K562 (cell line): ENCODE data around the gene JAM2. TPM values are rescaled to one million over a fixed set of nuclear protein-coding genes. Genes with fewer than 3 reads are reported as not detected.

Source experiments
- ATAC-seq: fragments of 200-7000 bp; cut with Tn5 transposase; 3 replicates; pipeline ENCODE4 v1.9.1; 2020; ENCODE audit warnings: moderate library complexity
- BruUV-seq: library from RNA; stranded (reverse); fragments of 400-500 nt; replicated peaks from 2 replicates; lab custom pipeline; 2021; lab: Mats Ljungman, UMichigan
- CTCF ChIA-PET: fragments of 300-600 bp; formaldehyde crosslinking; extraction: SDS; loops from one replicate; lab custom pipeline; 2021; ENCODE audit warnings: low intra/inter-chr PET ratio; lab: Yijun Ruan, JAX
- POLR2A ChIA-PET: fragments of 300-600, 350-650 bp; sonication (Branson Sonifier 250); formaldehyde crosslinking; extraction: SDS; loops from one replicate; lab custom pipeline; 2021; ENCODE audit warnings: antibody characterized with exemption, inconsistent platforms; lab: Yijun Ruan, JAX
- DNase-seq, 4 experiments: peaks; one replicate each; pipeline versions ENCODE4 v3.0.0 to v3.0.0-alpha.2; 2011 to 2018; ENCODE audit warnings: low spot score in 3 of 4, mixed read lengths in 3 of 4; ENCODE audit errors: extremely low read depth in 1 of 4
- FAIRE-seq: peaks from 2 replicates; lab custom pipeline; 2011; peaks lifted over from hg19 to GRCh38; lab: Jason Lieb, UNC
- H2AFZ ChIP-seq: 2 replicates; pipeline ENCODE4 v1.6.0; 2011; ENCODE audit warnings: low read depth, low read length, control low read depth, inconsistent platforms
- H3K27ac ChIP-seq: fragments of 200-600 bp; 3 replicates; pipeline ENCODE4 v1.8.0; 2011; ENCODE audit warnings: low read depth, mild to moderate bottlenecking, control low read depth, inconsistent platforms, low read length, moderate library complexity, mixed read lengths; ENCODE audit errors: extremely low read depth
- H3K27me3 ChIP-seq, 2 experiments: fragments of 300-600 bp in 1 of 2; 2 replicates in 1 of 2; 3 replicates in 1 of 2; pipeline versions ENCODE4 v1.6.0 to v1.8.0; 2011; ENCODE audit warnings: inconsistent platforms in 2 of 2, low read length in 2 of 2, mild to moderate bottlenecking in 1 of 2, mixed read lengths in 1 of 2, moderate library complexity in 1 of 2; ENCODE audit not compliant: control insufficient read depth in 2 of 2, insufficient read depth in 2 of 2
- H3K36me3 ChIP-seq: fragments of 300-600 bp; 3 replicates; pipeline ENCODE4 v1.8.0; 2011; ENCODE audit warnings: mild to moderate bottlenecking, low read length, inconsistent platforms; ENCODE audit not compliant: control insufficient read depth, insufficient read depth
- H3K4me1 ChIP-seq, 2 experiments: fragments of 200-600 bp in 1 of 2; replicated peaks in 1 of 2; 2 replicates in 1 of 2; 3 replicates in 1 of 2; pipeline versions ENCODE4 v1.5.1 to v1.8.0; 2011; ENCODE audit warnings: inconsistent platforms in 2 of 2, low read length in 2 of 2, mild to moderate bottlenecking in 1 of 2, mixed read lengths in 1 of 2, moderate library complexity in 1 of 2; ENCODE audit not compliant: control insufficient read depth in 2 of 2, insufficient read depth in 2 of 2
- H3K4me2 ChIP-seq: 2 replicates; pipeline ENCODE4 v1.6.1; 2011; ENCODE audit warnings: low read length, control low read depth, inconsistent platforms, mixed read lengths; ENCODE audit not compliant: insufficient read depth
- H3K4me3 ChIP-seq: fragments of 200-600 bp; sonication (generic), shearing (Covaris generic); 2 replicates; pipeline ENCODE4 v1.5.1; 2016; ENCODE audit warnings: control low read depth, inconsistent platforms
- H3K79me2 ChIP-seq: fragments of 200-600 bp; 3 replicates; pipeline ENCODE4 v1.8.0; 2011; ENCODE audit warnings: low read length, inconsistent platforms; ENCODE audit not compliant: control insufficient read depth, insufficient read depth
- H3K9ac ChIP-seq, 2 experiments: 2 replicates each; pipeline versions ENCODE4 v1.6.0 to v1.6.1; 2011; ENCODE audit warnings: low read depth in 2 of 2, low read length in 2 of 2, control low read depth in 1 of 2, inconsistent platforms in 1 of 2, mild to moderate bottlenecking in 1 of 2, mixed read lengths in 1 of 2; ENCODE audit not compliant: insufficient read depth in 1 of 2
- H3K9me1 ChIP-seq: one replicate; pipeline ENCODE4 v1.6.0; 2011; ENCODE audit warnings: inconsistent platforms, mild to moderate bottlenecking, low read length, moderate library complexity; ENCODE audit not compliant: control insufficient read depth, insufficient read depth
- H3K9me3 ChIP-seq: replicated peaks from 2 replicates; pipeline ENCODE4 v1.5.1; 2011; ENCODE audit warnings: low read depth, low read length, inconsistent platforms; ENCODE audit not compliant: control insufficient read depth, insufficient read depth
- H4K20me1 ChIP-seq: replicated peaks from 2 replicates; pipeline ENCODE4 v1.6.1; 2011; ENCODE audit warnings: low read length, inconsistent platforms, mixed read lengths; ENCODE audit not compliant: control insufficient read depth, insufficient read depth
- BACH1 ChIP-seq: fragments of 200-800 bp; sonication (Bioruptor generic); IDR thresholded peaks from 2 replicates; pipeline ENCODE4 v1.6.1; 2016; ENCODE audit warnings: missing genetic modification characterization, missing compliant biosample characterization
- FOXJ2 ChIP-seq: fragments of 200-800 bp; sonication (Bioruptor generic); IDR thresholded peaks from 2 replicates; pipeline ENCODE4 v1.6.1; 2016; ENCODE audit warnings: missing genetic modification characterization, missing compliant biosample characterization
- MIER1 ChIP-seq: fragments of 450-650 bp; IDR thresholded peaks from 2 replicates; pipeline ENCODE4 v1.6.1; 2016; ENCODE audit warnings: antibody characterized with exemption, mild to moderate bottlenecking, low read depth
- POLR2A ChIP-seq: fragments of 450-650 bp; conservative IDR thresholded peaks from 2 replicates; pipeline ENCODE4 v1.6.1; 2016
- POLR2AphosphoS2 ChIP-seq: IDR thresholded peaks from 2 replicates; pipeline ENCODE4 v1.6.1; 2012; ENCODE audit warnings: low read length, improper control_type of control experiment
- WGBS: fragments of 100-300 bp; shearing (Covaris generic); methylation state at CpG from one replicate; pipeline ENCODE4 v1.1.6; 2016; ENCODE audit warnings: low coverage, mixed read lengths; ENCODE audit not compliant: insufficient coverage; ENCODE audit errors: missing lambda C conversion rate; 5-methylcytosine and 5-hydroxymethylcytosine counted together
- in situ Hi-C: fragments of 300-500 bp; cut with MboI; formaldehyde crosslinking; loops from 4 replicates; pipeline ENCODE4 v1.15.0; 2018; ENCODE audit warnings: inconsistent platforms, mixed read lengths
- intact Hi-C: fragments of 100-400 bp; cut with micrococcal nuclease; formaldehyde crosslinking; loops from 2 replicates; pipeline ENCODE4 v1.14.2; 2022
- polyA plus RNA-seq, 8 experiments: library from polyadenylated mRNA; depleted of rRNA in 4 of 8; stranded (reverse) in 5 of 8; unstranded in 3 of 8; fragments of >200 nt; fragmentation: Nextera tagmentation in 2 of 8; fragmentation: Illumina TruSeq in 1 of 8; extraction: Ambion mirVana in 2 of 8; extraction: Trizol in 1 of 8; gene quantifications; 2 replicates each; pipeline versions ENCODE4 v1.2.1 to v1.2.3, GENCODE V29; 2011 to 2014; ENCODE audit warnings: inconsistent platforms in 1 of 8, missing spikeins in 1 of 8
- total RNA-seq, 7 experiments: library from RNA; depleted of rRNA in 6 of 7; stranded (reverse); fragments of >200 nt in 6 of 7; fragmentation: Illumina TruSeq in 2 of 7; extraction: Trizol in 2 of 7; gene quantifications; 2 replicates each; pipeline versions ENCODE4 v1.2.1 to v1.2.3, GENCODE V29; 2011 to 2021; ENCODE audit warnings: low replicate concordance in 1 of 7
- TF ChIP-seq, protein P1 (sequence below): fragments of 250-450 bp; sonication (Bioruptor Pico); IDR thresholded peaks from 2 replicates; pipeline ENCODE4 v1.8.0; 2022; ENCODE audit warnings: inconsistent platforms
- TF ChIP-seq, protein P2 (sequence below): sonication (generic); formaldehyde crosslinking; IDR thresholded peaks from 2 replicates; pipeline ENCODE4 v1.9.0; 2022; ENCODE audit warnings: mild to moderate bottlenecking, missing genetic modification reagents
- TF ChIP-seq, protein P3 (sequence below): fragments of 450-650 bp; formaldehyde crosslinking; IDR thresholded peaks from 2 replicates; pipeline ENCODE4 v1.4.0; 2022; ENCODE audit warnings: mild to moderate bottlenecking, moderate library complexity

Gene JAM2
- total and polyA plus RNA-seq, 9 of the 15 experiments (the other 6 are each of a cell fraction or from before 2014, with no cell fraction given), result 0.03 to 0.08 (median 0.07) TPM; not detected in 6

DNA sequence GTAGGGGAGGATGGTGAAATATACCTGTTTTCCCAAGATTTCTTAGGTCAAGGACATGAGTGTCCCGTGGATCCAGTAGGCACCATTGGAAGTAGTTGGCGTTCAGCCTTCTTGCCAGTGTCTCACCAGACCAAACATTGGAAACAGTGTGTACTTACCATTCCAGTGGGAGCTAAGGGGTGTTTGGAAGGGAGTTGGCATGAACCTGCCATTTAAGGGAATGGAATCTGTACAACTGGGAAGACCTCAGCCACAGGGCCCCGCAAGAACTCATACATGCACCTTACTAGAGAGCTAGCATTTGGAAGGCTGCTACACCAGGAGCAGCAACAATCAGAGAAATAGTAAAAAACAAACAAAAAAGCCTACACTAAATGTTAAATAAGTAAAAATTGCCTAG, 82.9 kb downstream of the JAM2 start:
- 92% methylated on average over 3 of the region's 3 CpGs for WGBS
- ATAC-seq (no peak), FAIRE-seq (no peak), DNase-seq (no peak)
- ChIA-PET CTCF (no interaction called here), POLR2A (interaction anchor here (1.4 to 2.5 kb wide), 2 partner anchors 7 to 12 kb away, joined by 3 to 9 read pairs; no protein-coding TSS in a partner anchor)
- no TSS peak for BruUV-seq
- H3K4me1 ChIP-seq, result peaks cover 0 to 9% of the 10 kb centered on the region in 2 experiments; a peak in 3 of 5 replicates
- no peaks in the 10 kb centered on the region for H3K27me3 ChIP-seq
- H2AFZ ChIP-seq, result no peak overlapping the region
- no peak overlapping the region for H3K9ac ChIP-seq
- H3K9me3 ChIP-seq, result no peaks in the 10 kb centered on the region
- TF ChIP-seq BACH1 (tag) (no peak), MIER1 (no peak), FOXJ2 (tag) (no peak), POLR2AphosphoS2 (0 out of 2 replicates have a peak, but pooled peaks have one; percentile 13), POLR2A (0 out of 2 replicates have a peak, but pooled peaks have one; percentile 29)
- TF ChIP-seq, protein P1, sequence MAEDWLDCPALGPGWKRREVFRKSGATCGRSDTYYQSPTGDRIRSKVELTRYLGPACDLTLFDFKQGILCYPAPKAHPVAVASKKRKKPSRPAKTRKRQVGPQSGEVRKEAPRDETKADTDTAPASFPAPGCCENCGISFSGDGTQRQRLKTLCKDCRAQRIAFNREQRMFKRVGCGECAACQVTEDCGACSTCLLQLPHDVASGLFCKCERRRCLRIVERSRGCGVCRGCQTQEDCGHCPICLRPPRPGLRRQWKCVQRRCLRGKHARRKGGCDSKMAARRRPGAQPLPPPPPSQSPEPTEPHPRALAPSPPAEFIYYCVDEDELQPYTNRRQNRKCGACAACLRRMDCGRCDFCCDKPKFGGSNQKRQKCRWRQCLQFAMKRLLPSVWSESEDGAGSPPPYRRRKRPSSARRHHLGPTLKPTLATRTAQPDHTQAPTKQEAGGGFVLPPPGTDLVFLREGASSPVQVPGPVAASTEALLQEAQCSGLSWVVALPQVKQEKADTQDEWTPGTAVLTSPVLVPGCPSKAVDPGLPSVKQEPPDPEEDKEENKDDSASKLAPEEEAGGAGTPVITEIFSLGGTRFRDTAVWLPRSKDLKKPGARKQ (CRISPR knock-in tag), result no peak
- TF ChIP-seq, protein P2, sequence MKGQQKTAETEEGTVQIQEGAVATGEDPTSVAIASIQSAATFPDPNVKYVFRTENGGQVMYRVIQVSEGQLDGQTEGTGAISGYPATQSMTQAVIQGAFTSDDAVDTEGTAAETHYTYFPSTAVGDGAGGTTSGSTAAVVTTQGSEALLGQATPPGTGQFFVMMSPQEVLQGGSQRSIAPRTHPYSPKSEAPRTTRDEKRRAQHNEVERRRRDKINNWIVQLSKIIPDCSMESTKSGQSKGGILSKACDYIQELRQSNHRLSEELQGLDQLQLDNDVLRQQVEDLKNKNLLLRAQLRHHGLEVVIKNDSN (CRISPR knock-in tag), result no peak
- TF ChIP-seq, protein P3, sequence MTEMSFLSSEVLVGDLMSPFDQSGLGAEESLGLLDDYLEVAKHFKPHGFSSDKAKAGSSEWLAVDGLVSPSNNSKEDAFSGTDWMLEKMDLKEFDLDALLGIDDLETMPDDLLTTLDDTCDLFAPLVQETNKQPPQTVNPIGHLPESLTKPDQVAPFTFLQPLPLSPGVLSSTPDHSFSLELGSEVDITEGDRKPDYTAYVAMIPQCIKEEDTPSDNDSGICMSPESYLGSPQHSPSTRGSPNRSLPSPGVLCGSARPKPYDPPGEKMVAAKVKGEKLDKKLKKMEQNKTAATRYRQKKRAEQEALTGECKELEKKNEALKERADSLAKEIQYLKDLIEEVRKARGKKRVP (CRISPR knock-in tag), result no peak
- H3K9me1 ChIP-seq, result peaks cover 3% of the 10 kb centered on the region
- no peak overlapping the region for H3K4me3 ChIP-seq
- no peak overlapping the region for H3K4me2 ChIP-seq
- intact Hi-C loops, result no loop called here
- H3K27ac ChIP-seq, result no peak overlapping the region
- in situ Hi-C loops, result no loop called here
- H3K36me3 ChIP-seq, result peaks cover 52% of the 10 kb centered on the region
- H3K79me2 ChIP-seq, result peaks cover 12% of the 10 kb centered on the region; the same call in 2 of the 3 replicates
- peaks cover 4% of the 10 kb centered on the region; the same call in 1 of the 2 replicates for H4K20me1 ChIP-seq
